ENCODE results near the gene COL2A1.

Gene COL2A1

GRCh38 chr12:48038085-48038484, 33.8 kb upstream of the COL2A1 start:
- no peak for TF ChIP-seq CTCF (IDR thresholded peaks at IDR 0.05; ENCODE audit: control extremely low read depth, extremely low read depth, low read depth, missing control alignments)
- DNase-seq (ENCODE audit: extremely low spot score): no peak
- POLR2A ChIA-PET: no interaction called here
- CTCF ChIA-PET: no interaction called here

GRCh38 chr12:48037267-48037915, 33.1 kb upstream of the COL2A1 start:
- no peak for TF ChIP-seq CTCF (IDR thresholded peaks at IDR 0.05; ENCODE audit: control extremely low read depth, extremely low read depth, low read depth, missing control alignments)
- CTCF ChIA-PET: no interaction called here
- DNase-seq (ENCODE audit: extremely low spot score): no peak
- POLR2A ChIA-PET: no interaction called here

- POLR2A ChIA-PET: no interaction called here
- no peak for DNase-seq (ENCODE audit: extremely low spot score)
- CTCF ChIA-PET: no interaction called here
- no peak for TF ChIP-seq CTCF (IDR thresholded peaks at IDR 0.05; ENCODE audit: control extremely low read depth, extremely low read depth, low read depth, missing control alignments)
Measured at GRCh38 chr12:48036818-48037217, 32.5 kb upstream of the COL2A1 start.

GRCh38 chr12:48034835-48035805, 30.8 kb upstream of the COL2A1 start:
- ChIA-PET CTCF (no interaction called here), POLR2A (no interaction called here)
- no peak for TF ChIP-seq CTCF (IDR thresholded peaks at IDR 0.05; ENCODE audit: control extremely low read depth, extremely low read depth, low read depth, missing control alignments)
- no peak for DNase-seq (ENCODE audit: extremely low spot score)

- DNase-seq (ENCODE audit: extremely low spot score): no peak
- no peak for TF ChIP-seq CTCF (IDR thresholded peaks at IDR 0.05; ENCODE audit: control extremely low read depth, extremely low read depth, low read depth, missing control alignments)
- ChIA-PET CTCF (interaction anchor here (0.9 to 2.1 kb wide), 3 partner anchors 12 to 156 kb away, joined by 3 to 5 read pairs (median 3); partner anchors contain the start of gene TMEM106C), POLR2A (no interaction called here)
Measured at GRCh38 chr12:48033451-48033850, 29.2 kb upstream of the COL2A1 start.

- CTCF ChIA-PET: interaction anchor here (0.9 to 2.1 kb wide), 2 partner anchors 13 to 157 kb away, joined by 3 to 5 read pairs; no protein-coding TSS in a partner anchor
- POLR2A ChIA-PET: no interaction called here
- no peak for DNase-seq (ENCODE audit: extremely low spot score)
- TF ChIP-seq CTCF (IDR thresholded peaks at IDR 0.05; ENCODE audit: control extremely low read depth, extremely low read depth, low read depth, missing control alignments): no peak
Measured at GRCh38 chr12:48032597-48032996, 28.3 kb upstream of the COL2A1 start.
